Liver (tissue), 9 donors: ENCODE measurements around the gene USHBP1. TPM values are rescaled to one million over a fixed set of nuclear protein-coding genes. Genes with fewer than 3 reads are reported as not detected.

Source experiments
- DNase-seq: peaks from one replicate; pipeline ENCODE4 v3.0.0-alpha.2; 2017; ENCODE audit warnings: low spot score
- H3K27ac ChIP-seq, 2 donors: one replicate each; pipeline ENCODE4 v1.7.0; 2013; ENCODE audit warnings: inconsistent platforms in 2 of 2, low read length in 2 of 2, control low read depth in 1 of 2, low read depth in 1 of 2, mild to moderate bottlenecking in 1 of 2
- H3K27me3 ChIP-seq, 4 donors: one replicate each; pipeline versions ENCODE4 v1.6.1 to v1.7.0; 2013; ENCODE audit warnings: low read length in 3 of 4, inconsistent platforms in 1 of 4, mild to moderate bottlenecking in 1 of 4, moderate library complexity in 1 of 4; ENCODE audit not compliant: control insufficient read depth in 4 of 4, insufficient read depth in 4 of 4
- H3K36me3 ChIP-seq, 4 donors: one replicate each; pipeline versions ENCODE4 v1.6.1 to v1.7.0; 2013; ENCODE audit warnings: low read length in 3 of 4, mild to moderate bottlenecking in 3 of 4, low read depth in 1 of 4, moderate library complexity in 1 of 4; ENCODE audit not compliant: control insufficient read depth in 4 of 4, insufficient read depth in 3 of 4
- H3K4me1 ChIP-seq, 4 donors: one replicate each; pipeline versions ENCODE4 v1.6.1 to v1.7.0; 2013; ENCODE audit warnings: low read length in 3 of 4, mild to moderate bottlenecking in 3 of 4, moderate library complexity in 1 of 4; ENCODE audit not compliant: control insufficient read depth in 4 of 4, insufficient read depth in 4 of 4
- H3K4me3 ChIP-seq, 3 donors: one replicate each; pipeline versions ENCODE4 v1.6.1 to v1.7.0; 2013; ENCODE audit warnings: low read length in 3 of 3, control low read depth in 1 of 3, low read depth in 1 of 3, mild to moderate bottlenecking in 1 of 3
- H3K9ac ChIP-seq, 2 donors: one replicate each; pipeline ENCODE4 v1.7.0; 2013; ENCODE audit warnings: low read length in 2 of 2, mild to moderate bottlenecking in 2 of 2, moderate library complexity in 2 of 2, control low read depth in 1 of 2, low read depth in 1 of 2
- H3K9me3 ChIP-seq, 4 donors: one replicate each; pipeline versions ENCODE4 v1.6.1 to v1.7.0; 2013; ENCODE audit warnings: low read length in 3 of 4; ENCODE audit not compliant: control insufficient read depth in 4 of 4
- FOXA1 ChIP-seq: IDR thresholded peaks from 2 replicates; pipeline ENCODE4 v1.6.1; 2016; ENCODE audit warnings: antibody characterized with exemption
- FOXA2 ChIP-seq: IDR thresholded peaks from 2 replicates; pipeline ENCODE4 v1.6.1; 2016; ENCODE audit warnings: antibody characterized with exemption
- GABPA ChIP-seq, 2 donors: IDR thresholded peaks in 1 of 2; conservative IDR thresholded peaks in 1 of 2; 2 replicates each; pipeline ENCODE4 v1.6.1; 2016; ENCODE audit warnings: antibody characterized with exemption in 2 of 2, mild to moderate bottlenecking in 1 of 2, moderate library complexity in 1 of 2
- RAD21 ChIP-seq, 2 donors: IDR thresholded peaks; 2 replicates each; pipeline ENCODE4 v1.6.1; 2016; ENCODE audit warnings: antibody characterized with exemption in 2 of 2, mild to moderate bottlenecking in 2 of 2
- SP1 ChIP-seq: IDR thresholded peaks from 2 replicates; pipeline ENCODE4 v1.6.1; 2018; ENCODE audit warnings: antibody characterized with exemption, mild to moderate bottlenecking
- YY1 ChIP-seq: IDR thresholded peaks from 2 replicates; pipeline ENCODE4 v1.6.1; 2016; ENCODE audit warnings: antibody characterized with exemption, mild to moderate bottlenecking
- WGBS: extraction: QIAGEN DNeasy Blood & Tissue Kit; methylation state at CpG from one replicate; pipeline ENCODE4 v1.1.7; 2013; 5-methylcytosine and 5-hydroxymethylcytosine counted together
- polyA plus RNA-seq, 2 donors: library from polyadenylated mRNA; stranded (reverse) in 1 of 2; unstranded in 1 of 2; fragments of 200-250 nt in 1 of 2; fragments of >200 nt in 1 of 2; fragmentation: Nextera tagmentation in 1 of 2; extraction: Ambion mirVana in 1 of 2; gene quantifications; one replicate each; pipeline versions ENCODE4 v1.2.1 to v1.2.3, GENCODE V29; 2013 to 2015
- total RNA-seq, 2 donors: library from RNA; depleted of rRNA; stranded (reverse); fragments of >200 nt; gene quantifications; one replicate each; pipeline ENCODE4 v1.2.3, GENCODE V29; 2014
- TF ChIP-seq, protein P1 (sequence below): IDR thresholded peaks from 2 replicates; pipeline ENCODE4 v1.6.1; 2016; ENCODE audit warnings: antibody characterized with exemption
- TF ChIP-seq, protein P2 (sequence below): fragments of 150-350 bp; IDR thresholded peaks from 2 replicates; pipeline ENCODE4 v1.5.1; 2017; ENCODE audit warnings: improper control_type of control experiment, low read depth, low read length; ENCODE audit not compliant: missing input control
- TF ChIP-seq, protein P3 (sequence below): IDR thresholded peaks from 2 replicates; pipeline ENCODE4 v1.6.1; 2016; ENCODE audit warnings: antibody characterized with exemption, mild to moderate bottlenecking
- donor health status: healthy.
- donor health status: healthy.
- donor health status: healthy.
- donor health status: healthy.
- donor health status: healthy.

The USHBP1 gene
- total and polyA plus RNA-seq, 4 donors = 1.2 to 2.6 (median 1.9) TPM

DNA sequence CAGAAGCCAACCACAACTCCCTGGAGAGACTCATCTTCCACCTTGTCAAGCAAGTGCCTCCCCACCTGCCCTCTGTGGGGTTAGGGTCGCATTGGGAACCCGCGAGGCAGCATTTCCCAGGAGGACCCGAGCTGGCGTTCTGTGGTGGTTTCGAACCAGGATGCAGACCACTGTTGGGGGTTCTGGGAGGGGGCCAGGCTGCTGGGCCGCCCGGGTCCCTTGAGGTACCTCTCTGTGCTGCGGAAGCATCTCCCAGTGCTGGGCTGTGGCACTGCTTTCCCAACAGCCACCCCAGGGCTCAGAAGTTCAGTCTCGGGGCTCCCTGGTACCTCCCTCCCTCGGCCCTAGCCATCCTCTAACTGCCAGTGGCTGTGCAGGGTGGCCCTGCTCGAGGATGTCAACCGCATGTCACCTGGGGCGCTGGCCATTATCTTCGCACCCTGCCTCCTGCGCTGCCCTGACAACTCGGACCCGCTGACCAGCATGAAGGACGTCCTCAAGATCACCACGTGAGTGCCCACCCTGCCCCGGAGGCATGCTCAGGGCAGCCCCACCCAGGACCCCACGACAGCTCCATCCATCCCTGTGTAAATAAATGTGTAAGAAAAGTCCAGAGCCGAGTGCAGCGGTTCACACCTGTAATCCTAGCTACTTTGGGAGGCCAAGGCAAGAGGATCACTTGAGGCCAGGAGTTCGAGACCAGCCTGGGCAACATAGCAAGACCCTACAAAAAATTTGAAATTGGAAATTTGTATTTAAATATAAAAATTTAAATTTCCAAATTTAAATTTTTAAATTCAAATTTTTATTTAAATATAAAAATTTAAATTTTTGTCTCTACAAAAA, 57.6 kb downstream of the USHBP1 start:
- Histone ChIP-seq H3K4me3 (no peak overlapping the region), H3K27ac (no peak overlapping the region), H3K9ac (no peak overlapping the region), H3K4me1 (no peaks in the 10 kb centered on the region), H3K27me3 (no peaks in the 10 kb centered on the region), H3K9me3 (no peaks in the 10 kb centered on the region), H3K36me3 (peaks cover 5 to 33% (median 11%) of the 10 kb centered on the region in 4 donors)
- TF ChIP-seq GABPA (IDR thresholded peaks at IDR 0.05 in 1 of 2, conservative IDR thresholded peaks at IDR 0.05 in 1 of 2) (no peak), YY1 (no peak)
- 95% methylated on average over 25 of the region's 25 CpGs for WGBS
- DNase-seq = no peak

DNA sequence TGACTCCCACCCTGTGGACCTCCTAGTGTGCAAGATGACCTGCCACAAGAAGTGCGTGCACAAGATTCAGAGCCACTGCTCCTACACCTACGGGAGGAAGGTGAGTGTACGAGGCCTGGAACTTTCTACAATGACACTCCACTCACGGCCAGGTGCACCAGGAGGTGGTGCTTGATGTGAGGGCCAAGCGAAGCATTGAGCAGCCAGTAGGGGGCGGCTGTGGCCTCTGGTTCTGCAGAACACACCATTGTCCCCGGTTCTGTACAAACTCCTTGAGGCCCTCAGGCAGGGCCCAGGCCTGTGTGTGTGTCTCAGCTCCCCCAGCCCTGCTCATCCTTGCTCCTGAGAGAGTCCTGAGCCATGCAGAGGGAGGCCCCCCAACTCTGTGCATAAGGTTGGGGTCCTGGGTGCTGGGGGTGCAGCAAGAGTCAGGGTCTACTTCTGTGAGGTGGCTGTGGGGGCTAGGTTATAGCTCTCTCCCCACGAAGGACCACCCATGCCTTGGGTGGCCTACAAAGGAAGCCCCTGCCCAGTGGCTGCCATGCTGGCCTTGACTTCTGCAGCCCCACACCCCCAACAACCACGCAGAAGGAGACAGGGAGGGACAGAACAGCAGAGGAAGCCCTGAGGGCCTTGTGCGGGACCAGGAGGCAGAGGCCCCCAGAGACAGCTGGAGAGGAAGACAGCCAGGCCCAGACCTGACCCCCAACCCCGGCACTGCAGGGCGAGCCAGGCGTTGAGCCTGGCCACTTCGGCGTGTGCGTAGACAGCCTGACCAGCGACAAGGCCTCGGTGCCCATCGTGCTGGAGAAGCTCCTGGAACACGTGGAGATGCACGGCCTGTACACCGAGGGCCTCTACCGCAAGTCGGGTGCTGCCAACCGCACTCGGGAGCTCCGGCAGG, 59.1 kb downstream of the USHBP1 start:
- Histone ChIP-seq H3K27me3 (no peaks in the 10 kb centered on the region), H3K9ac (no peak overlapping the region), H3K4me1 (peaks cover 0 to 9% (median 7%) of the 10 kb centered on the region in 4 donors), H3K27ac (no peak overlapping the region), H3K9me3 (no peaks in the 10 kb centered on the region), H3K36me3 (peaks cover 6 to 35% (median 10%) of the 10 kb centered on the region in 4 donors), H3K4me3 (no peak overlapping the region)
- TF ChIP-seq, protein P1, sequence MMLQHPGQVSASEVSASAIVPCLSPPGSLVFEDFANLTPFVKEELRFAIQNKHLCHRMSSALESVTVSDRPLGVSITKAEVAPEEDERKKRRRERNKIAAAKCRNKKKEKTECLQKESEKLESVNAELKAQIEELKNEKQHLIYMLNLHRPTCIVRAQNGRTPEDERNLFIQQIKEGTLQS = no peak
- TF ChIP-seq, protein P2, sequence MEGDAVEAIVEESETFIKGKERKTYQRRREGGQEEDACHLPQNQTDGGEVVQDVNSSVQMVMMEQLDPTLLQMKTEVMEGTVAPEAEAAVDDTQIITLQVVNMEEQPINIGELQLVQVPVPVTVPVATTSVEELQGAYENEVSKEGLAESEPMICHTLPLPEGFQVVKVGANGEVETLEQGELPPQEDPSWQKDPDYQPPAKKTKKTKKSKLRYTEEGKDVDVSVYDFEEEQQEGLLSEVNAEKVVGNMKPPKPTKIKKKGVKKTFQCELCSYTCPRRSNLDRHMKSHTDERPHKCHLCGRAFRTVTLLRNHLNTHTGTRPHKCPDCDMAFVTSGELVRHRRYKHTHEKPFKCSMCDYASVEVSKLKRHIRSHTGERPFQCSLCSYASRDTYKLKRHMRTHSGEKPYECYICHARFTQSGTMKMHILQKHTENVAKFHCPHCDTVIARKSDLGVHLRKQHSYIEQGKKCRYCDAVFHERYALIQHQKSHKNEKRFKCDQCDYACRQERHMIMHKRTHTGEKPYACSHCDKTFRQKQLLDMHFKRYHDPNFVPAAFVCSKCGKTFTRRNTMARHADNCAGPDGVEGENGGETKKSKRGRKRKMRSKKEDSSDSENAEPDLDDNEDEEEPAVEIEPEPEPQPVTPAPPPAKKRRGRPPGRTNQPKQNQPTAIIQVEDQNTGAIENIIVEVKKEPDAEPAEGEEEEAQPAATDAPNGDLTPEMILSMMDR = peak; percentile 56
- TF ChIP-seq RAD21 (IDR thresholded peaks at IDR 0.05) = peak; percentile 77 to 92
- no peak for TF ChIP-seq SP1
- 82% methylated on average over 27 of the region's 27 CpGs for WGBS
- peak; percentile 75 for DNase-seq

DNA sequence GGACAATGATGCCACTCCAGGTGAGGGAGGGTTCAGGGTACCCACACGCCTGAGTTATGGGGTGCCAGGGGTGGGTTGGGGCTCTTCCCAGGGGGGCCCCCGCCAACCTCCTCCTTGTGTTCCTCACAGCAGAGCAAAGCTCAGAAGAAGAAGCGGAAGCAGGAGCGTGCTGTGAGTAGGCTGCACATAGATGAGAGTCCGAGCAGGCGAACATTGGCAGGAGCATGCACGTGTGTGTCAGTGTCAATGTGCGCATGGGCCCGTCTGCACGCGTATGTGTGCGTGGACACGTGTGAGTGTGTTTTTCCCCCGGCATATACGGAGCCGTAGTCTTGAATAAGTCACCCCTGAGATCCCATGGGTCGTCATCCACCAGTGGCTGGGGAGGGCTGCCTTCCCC, 61.8 kb downstream of the USHBP1 start:
- Histone ChIP-seq H3K4me1 (peaks cover 0 to 15% (median 12%) of the 10 kb centered on the region in 4 donors), H3K9ac (no peak overlapping the region), H3K36me3 (peaks cover 0 to 34% (median 10%) of the 10 kb centered on the region in 4 donors), H3K27me3 (no peaks in the 10 kb centered on the region), H3K4me3 (no peak overlapping the region), H3K9me3 (no peaks in the 10 kb centered on the region), H3K27ac (no peak overlapping the region)
- DNase-seq = no peak
- TF ChIP-seq FOXA1 = no peak
- TF ChIP-seq, protein P2 = no peak
- TF ChIP-seq FOXA2 = no peak
- TF ChIP-seq, protein P3, sequence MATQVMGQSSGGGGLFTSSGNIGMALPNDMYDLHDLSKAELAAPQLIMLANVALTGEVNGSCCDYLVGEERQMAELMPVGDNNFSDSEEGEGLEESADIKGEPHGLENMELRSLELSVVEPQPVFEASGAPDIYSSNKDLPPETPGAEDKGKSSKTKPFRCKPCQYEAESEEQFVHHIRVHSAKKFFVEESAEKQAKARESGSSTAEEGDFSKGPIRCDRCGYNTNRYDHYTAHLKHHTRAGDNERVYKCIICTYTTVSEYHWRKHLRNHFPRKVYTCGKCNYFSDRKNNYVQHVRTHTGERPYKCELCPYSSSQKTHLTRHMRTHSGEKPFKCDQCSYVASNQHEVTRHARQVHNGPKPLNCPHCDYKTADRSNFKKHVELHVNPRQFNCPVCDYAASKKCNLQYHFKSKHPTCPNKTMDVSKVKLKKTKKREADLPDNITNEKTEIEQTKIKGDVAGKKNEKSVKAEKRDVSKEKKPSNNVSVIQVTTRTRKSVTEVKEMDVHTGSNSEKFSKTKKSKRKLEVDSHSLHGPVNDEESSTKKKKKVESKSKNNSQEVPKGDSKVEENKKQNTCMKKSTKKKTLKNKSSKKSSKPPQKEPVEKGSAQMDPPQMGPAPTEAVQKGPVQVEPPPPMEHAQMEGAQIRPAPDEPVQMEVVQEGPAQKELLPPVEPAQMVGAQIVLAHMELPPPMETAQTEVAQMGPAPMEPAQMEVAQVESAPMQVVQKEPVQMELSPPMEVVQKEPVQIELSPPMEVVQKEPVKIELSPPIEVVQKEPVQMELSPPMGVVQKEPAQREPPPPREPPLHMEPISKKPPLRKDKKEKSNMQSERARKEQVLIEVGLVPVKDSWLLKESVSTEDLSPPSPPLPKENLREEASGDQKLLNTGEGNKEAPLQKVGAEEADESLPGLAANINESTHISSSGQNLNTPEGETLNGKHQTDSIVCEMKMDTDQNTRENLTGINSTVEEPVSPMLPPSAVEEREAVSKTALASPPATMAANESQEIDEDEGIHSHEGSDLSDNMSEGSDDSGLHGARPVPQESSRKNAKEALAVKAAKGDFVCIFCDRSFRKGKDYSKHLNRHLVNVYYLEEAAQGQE = no peak
- 94% methylated on average over 17 of the region's 17 CpGs for WGBS
